HG03025 (cell line): ENCODE measurements around the gene NPIPA3.
A peak's percentile ranks its signal among the peaks of the same experiment; 100 is the strongest.
"Not testable (repeated sequence)": the region's sequence is repeated elsewhere in the genome, so short reads cannot be mapped to it uniquely, and the experiment has no call there.

Experiments used
- ATAC-seq: cut with Tn5 transposase; IDR thresholded peaks from one replicate; pipeline ENCODE4 v1.9.1; 2021; ENCODE audit warnings: mild to moderate bottlenecking, moderate library complexity; ENCODE audit not compliant: unreplicated experiment, low FRiP score

The NPIPA3 gene

DNA sequence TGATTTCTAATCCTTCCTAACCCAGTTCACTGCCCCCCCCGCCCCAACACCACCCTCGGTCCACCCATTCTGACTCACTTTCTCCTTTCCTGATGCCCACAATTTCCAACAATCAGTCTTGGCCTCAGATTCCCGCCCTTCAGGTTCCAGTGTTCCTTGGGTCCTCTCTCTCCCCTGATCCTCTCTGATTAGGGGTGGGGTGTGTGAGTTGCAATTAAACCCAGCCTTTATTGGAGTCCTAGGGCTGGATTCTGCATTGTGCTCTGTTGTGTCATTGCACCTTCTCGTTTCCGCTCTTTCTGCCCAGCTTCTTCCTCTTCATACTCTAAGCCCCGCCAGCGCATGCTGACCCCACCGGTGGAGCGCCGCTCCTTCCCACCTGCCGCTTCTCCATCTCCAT lies 38.6 kb downstream of the NPIPA3 start:
- not testable (repeated sequence) for ATAC-seq

DNA sequence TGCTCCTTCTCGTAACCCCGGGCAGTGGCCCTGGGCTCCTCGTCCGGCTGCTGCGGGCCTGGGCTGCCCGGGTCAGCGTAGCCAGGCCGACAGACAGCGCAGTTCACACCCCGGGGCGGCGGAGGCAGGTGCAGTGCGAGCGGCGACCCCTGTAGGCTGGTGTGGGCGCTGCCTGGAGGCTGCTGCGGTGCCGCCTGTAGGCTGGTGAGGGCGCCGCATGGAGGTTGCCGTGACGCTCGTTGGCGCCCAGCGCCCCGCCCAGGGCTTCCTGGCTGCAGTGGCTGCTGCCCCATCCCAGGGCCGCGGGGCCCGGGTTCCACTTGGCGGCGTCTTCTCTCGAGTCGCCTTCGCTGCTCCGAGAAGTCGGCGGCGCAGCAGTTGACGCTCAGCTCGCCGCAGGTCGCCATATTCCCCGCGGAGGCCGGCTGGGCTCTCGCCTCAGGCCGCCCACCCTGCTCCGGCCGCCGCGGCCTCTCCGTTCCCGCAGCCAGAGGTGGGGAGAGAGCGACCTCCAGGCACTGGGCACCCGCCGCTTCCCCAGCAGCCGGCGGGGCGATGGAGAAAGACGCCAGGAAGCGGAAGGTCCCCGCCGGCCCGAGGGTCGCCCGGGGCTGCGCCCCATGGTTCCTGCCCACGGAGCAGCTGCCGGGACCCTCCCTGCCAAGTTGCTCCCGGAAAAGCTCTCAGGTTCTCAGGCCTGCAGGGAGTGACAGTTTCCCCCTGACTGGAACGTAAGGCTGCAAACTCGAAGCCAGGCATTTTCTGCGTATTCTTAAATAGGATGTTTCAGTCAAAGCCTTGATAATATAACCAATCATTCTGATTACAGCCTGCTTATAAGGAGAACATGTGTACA lies 39.3 kb downstream of the NPIPA3 start, which contains the start of gene NPIPA2:
Gene NPIPA2, plus strand, starts transcription at position 261 of the 856 bp plus-strand sequence. CDS start 5,533 bp downstream, outside the sequence.
- peak; percentile 94 for ATAC-seq

DNA sequence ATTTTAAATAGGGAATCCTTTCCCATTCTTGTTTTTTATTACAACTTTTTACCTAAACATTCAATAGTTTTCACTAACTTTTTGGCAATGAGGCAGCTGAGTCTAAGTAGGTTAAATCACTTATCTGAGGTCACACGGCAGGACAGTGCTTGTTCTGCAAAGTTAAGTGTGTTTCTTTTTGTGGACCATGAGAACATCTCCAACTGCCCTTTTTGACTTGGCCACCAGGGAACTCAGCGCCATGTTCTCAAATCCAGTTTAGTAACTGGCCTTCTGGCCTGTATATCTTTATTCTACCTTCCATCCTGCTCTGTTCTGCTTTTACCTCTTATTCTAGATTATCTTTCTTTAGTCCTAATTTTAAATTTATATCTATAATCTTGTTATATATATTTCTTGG lies 70.4 kb downstream of the NPIPA3 start:
- ATAC-seq = not testable (repeated sequence)

DNA sequence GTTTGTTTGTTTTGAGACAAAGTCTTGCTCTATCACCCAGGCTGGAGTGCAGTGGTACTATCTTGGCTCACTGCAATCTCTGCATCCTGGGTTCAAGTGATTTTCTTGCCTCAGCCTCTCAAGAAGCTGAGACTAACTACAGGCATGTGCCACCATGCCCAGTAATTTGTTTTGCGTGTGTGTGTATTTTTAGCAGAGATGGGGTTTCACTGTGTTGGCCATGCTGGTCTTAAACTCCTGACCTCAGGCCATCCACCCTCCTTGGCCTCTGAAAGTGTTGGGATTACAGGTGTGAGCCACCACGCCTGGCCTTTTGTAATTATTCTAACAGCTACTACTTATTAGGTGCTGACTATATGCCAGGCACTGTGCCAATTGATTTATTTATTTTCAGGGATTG lies 72.4 kb downstream of the NPIPA3 start:
- ATAC-seq = not testable (repeated sequence)
